ENCODE data around the gene PTH. TPM values are rescaled to one million over a fixed set of nuclear protein-coding genes. Genes with fewer than 3 reads are reported as not detected.

PTH gene
- total RNA-seq, 1 experiment from 2014 or later, result not detected

DNA sequence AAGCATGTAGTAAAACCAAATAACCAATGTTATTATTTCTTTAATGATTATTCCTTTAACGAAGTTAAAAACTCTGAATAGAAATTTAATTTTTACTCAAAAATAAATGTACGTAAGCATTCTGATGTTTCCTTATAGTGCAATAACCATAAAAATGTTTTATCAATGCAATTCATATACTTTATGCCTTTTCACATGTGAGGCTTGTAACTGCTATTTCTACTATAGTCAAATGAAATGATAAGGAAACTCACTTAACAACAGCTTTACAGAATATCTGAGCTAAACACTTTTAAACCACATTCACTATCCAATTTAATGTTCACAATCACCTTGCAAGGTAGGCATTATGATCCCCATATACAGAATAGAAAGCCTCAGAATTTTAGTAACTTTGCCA lies 50.2 kb downstream of the PTH start:
- Mint-ChIP-seq H3K27me3 (ENCODE audit: low read depth) (no peaks in the 10 kb centered on the region), H3K4me3 (no peak overlapping the region), H3K36me3 (ENCODE audit: insufficient read depth in 1 of 3, low read depth in 3 of 3) (peaks cover 0 to 2% (median 0%) of the 10 kb centered on the region in 3 experiments; a peak in 1 of 7 replicates), H3K9me3 (no peaks in the 10 kb centered on the region), H3K27ac (no peak overlapping the region), H3K4me1 (peaks cover 0 to 3% of the 10 kb centered on the region in 2 experiments; a peak in 2 of 4 replicates)
- no peak overlapping the region for H3K18ac ChIP-seq (ENCODE audit: insufficient read length, low read depth, low read length)
- H3K14ac ChIP-seq (ENCODE audit: insufficient read depth, low read length), result no peak overlapping the region
- no peak overlapping the region for H2BK5ac ChIP-seq (ENCODE audit: insufficient read length, low read length)
- no peaks in the 10 kb centered on the region for H4K20me1 ChIP-seq (ENCODE audit: control insufficient read depth, insufficient read depth, insufficient read length)
- no peaks in the 10 kb centered on the region for H3K23me2 ChIP-seq (ENCODE audit: insufficient read length, low read depth, low read length, poor library complexity, severe bottlenecking)
- no peak overlapping the region for H2BK15ac ChIP-seq (ENCODE audit: low read depth, low read length)
- H3K79me2 ChIP-seq (ENCODE audit: insufficient read depth, low read length), result peaks cover 2% of the 10 kb centered on the region; the same call in 1 of the 2 replicates
- H2AFZ ChIP-seq (ENCODE audit: low read length), result no peak overlapping the region
- H2AK5ac ChIP-seq (ENCODE audit: insufficient read length, low read length), result no peak overlapping the region
- H3K4ac ChIP-seq (ENCODE audit: low read depth, low read length), result no peak overlapping the region
- H3K4me1 ChIP-seq (ENCODE audit: insufficient read depth, low read length), result no peaks in the 10 kb centered on the region
- no peak overlapping the region for H3K9ac ChIP-seq (ENCODE audit: extremely low read depth, insufficient read length, low read length)
- H3K23ac ChIP-seq (ENCODE audit: insufficient read length, low read depth, low read length), result no peak overlapping the region
- H4K91ac ChIP-seq (ENCODE audit: insufficient read length, low read depth, low read length), result no peak overlapping the region
- H3T11ph ChIP-seq (ENCODE audit: low read length), result no peak overlapping the region
- no peak for DNase-seq
- no peak overlapping the region for H2BK120ac ChIP-seq (ENCODE audit: low read depth, low read length, poor library complexity, severe bottlenecking)
- no peaks in the 10 kb centered on the region for H3K79me1 ChIP-seq (ENCODE audit: insufficient read depth, low read depth, low read length, poor library complexity, severe bottlenecking)
- no peak for TF ChIP-seq CTCF (conservative IDR thresholded peaks at IDR 0.05)
- H4K5ac ChIP-seq (ENCODE audit: insufficient read length, low read depth, low read length), result no peak overlapping the region
- H3K4me2 ChIP-seq (ENCODE audit: insufficient read depth, insufficient read length, low read length), result no peak overlapping the region
- H3K56ac ChIP-seq (ENCODE audit: insufficient read length, low read depth, low read length), result no peak overlapping the region
- no peak overlapping the region for H2BK12ac ChIP-seq (ENCODE audit: insufficient read length, low read depth, low read length)
- H3K27me3 ChIP-seq (ENCODE audit: insufficient read depth, low read length), result no peaks in the 10 kb centered on the region
- no peaks in the 10 kb centered on the region for H3K9me3 ChIP-seq (ENCODE audit: control insufficient read depth, low read depth, low read length)
- no peak overlapping the region for H3K27ac ChIP-seq (ENCODE audit: insufficient read length, low read depth, low read length)
- H4K8ac ChIP-seq (replicated peaks; ENCODE audit: insufficient read length, low read depth, low read length), result no peak overlapping the region
- no peak overlapping the region for H2BK20ac ChIP-seq (ENCODE audit: low read depth, low read length, poor library complexity, severe bottlenecking)
- no CpG with 5 or more reads among the region's 2 CpGs for WGBS (ENCODE audit: extremely low coverage, insufficient read length, low lambda C conversion rate)

Other genes with a start within 250 kb of the PTH start
- 3.2 and 3.3 TPM in 2 replicates for gene BMAL1, start 218.2 kb downstream of the PTH start, total RNA-seq (2021)
- gene BTBD10, start 32.8 kb downstream of the PTH start, total RNA-seq (2021), result 22.4 and 23.3 TPM in 2 replicates
- gene FAR1, start 172.7 kb upstream of the PTH start, total RNA-seq (2021), result 72.5 and 77.0 TPM in 2 replicates